Superior temporal gyrus (tissue), 1 donor: ENCODE measurements around the gene STK10.
"Not testable (repeated sequence)": the region's sequence is repeated elsewhere in the genome, so short reads cannot be mapped to it uniquely, and the experiment has no call there.

ENCODE experiments used
- DNase-seq: peaks from one replicate; pipeline ENCODE4 v3.0.0-alpha.2; 2016; ENCODE audit errors: extremely low spot score

STK10 gene

DNA sequence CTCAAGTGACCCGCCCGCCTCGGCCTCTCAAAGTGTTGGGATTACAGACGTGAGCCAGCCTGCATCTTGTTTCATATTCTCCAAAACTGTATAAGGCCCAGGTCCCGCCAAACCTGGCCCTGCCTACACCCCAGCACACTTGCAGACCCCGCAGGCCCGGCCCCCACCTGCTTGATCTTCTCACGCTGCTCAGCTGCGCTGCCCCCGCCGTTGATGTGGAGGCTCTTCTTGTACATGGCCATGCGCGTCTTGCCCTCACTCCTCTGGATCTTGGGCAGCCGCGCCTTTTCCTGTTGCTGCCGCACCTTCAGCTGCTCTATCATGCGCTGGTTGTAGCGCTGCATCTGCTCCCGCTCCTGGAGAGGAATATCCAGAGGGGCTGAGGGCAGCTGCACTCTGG, 132.6 kb downstream of the STK10 start:
- no peak for DNase-seq

DNA sequence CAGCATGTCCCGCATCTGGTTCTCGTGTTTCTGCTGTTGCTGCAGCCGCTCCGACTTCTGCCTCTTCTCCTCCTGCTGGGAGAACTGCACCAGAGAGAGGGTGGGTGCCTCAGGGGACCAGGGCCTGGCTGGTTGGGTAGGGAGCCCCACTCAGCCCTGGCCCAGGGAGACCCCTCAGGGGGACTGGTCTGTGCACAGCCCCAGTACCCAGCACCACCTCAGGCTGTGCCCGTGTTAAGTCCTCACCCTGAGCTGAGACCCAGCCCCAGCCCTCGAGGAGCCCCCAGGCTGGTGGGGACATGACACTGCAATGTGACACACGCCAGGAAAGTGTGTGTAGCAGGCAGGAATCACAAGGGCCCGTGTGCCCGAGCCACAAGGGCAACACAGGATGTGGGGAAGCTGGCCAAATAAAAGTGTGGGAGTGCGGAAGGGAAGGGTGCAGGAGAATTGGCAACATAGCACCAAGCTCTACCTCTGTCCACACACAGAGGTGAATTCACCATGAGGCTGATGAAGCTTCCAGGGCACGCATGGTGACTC, 133.3 kb downstream of the STK10 start:
- DNase-seq: no peak

DNA sequence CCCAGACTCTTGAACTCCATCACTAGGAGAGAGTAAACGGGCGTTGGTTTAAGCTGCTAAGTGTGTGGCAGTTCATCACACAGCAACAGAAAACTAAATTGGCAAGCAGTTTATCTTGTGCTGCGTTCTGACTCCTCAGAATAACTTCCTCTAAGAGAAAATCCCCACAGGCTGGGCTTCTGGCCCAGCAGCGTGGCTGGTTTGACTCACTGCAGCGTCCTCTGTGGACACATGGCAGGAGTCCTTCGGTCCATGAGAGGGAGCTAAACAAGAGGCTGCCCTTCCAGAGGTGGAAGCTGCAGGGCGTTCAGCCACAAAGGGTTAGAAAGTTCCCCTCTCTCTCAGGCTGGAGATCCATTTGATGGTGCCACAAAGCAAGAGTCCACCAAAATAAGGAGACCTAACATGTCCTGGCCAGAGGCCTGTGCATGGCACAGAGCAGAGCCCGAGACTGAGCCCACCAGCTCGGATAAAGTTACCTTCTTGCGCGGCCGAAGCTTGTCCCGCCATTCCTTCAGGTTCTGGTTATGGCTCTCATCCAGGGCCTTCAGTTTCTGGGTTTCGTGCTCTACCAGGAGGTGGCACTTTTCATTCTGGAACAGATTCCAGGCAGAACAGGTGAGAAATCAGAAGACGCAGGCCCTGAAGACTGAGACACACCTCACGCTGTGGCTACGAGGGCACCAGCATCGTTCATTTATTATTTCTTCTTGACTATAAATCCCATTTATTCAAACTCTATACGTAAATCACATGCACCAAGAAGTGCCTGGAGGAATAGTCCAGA, 135.4 kb downstream of the STK10 start:
- no peak for DNase-seq

DNA sequence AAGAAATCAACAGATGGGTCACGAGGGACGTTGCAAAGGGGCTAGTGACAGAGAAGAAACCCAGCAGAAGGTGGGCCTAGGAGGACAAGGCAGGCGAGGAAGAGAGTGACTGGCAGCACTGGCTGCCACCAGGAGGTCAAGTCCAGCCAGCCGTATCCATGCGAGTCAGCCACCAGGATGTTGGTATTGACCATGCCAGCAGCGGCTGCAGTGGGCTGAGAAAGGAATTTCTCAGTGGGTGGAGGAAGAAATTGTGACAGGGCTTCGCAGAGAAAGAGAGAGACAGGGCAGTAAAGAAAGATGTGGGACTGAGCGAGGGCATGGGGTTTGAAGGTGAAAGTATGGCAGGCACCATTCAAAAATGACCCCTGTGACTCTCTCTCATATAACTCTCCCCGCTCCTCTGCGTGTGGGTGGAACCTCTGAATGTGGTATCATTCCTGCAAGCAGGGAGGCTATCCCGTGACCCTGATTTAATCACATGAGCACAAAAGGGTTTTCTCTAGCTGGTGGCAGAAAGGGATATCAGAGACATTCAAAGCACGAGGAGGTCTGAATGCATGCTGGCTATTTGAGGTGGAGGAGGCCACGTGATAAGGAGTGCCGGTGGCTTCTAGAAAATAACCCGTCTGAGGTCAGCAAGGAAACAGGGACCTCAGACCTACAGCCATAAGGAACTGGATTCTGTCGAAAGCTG, 136.2 kb downstream of the STK10 start:
- no peak for DNase-seq

DNA sequence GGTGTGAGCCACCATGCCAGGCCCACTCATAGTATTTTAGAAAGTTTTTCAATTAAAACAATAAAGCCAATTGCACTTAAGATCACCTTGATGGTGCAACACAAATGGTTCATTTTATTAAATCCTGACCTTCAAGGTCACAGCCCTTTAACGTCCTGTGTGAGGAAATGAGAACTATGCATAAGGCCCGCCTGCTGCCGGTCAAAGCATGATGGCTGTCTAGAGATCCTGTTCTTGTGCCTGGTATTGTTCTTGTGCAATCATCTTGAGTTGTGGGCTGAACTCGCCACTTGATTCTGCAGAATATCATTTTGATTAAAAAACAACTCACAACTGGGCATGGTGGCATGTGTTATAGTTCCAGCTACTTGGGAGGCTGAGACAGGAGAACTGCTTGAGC, 137.9 kb downstream of the STK10 start:
- DNase-seq: no peak

DNA sequence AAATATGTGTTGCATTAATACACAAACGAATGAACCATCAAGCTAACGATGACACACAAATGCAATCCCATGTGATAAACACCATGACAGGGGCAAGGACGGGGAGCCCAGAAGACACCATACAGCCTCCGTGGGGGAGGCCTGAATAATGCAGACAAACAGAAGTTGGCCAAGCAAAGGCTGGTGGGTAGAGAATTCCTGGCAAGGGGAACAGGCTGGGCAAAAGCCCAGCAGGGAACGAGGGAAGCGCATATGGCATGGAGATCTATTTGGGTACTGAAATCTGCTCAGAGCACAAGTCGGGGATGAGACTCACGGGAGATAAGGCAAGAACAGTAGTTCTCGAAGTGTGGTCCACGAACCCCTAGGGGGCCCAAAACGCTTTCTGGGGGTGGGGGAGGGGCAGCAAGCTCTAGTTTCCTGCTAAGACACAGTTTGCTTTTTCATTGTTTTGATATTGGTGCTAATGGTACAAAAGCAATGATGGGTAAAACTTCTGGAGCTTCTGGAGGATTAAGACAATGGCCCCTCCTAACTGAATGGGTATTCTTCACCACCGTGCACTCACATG, 138.7 kb downstream of the STK10 start:
- peak; percentile 65 for DNase-seq

DNA sequence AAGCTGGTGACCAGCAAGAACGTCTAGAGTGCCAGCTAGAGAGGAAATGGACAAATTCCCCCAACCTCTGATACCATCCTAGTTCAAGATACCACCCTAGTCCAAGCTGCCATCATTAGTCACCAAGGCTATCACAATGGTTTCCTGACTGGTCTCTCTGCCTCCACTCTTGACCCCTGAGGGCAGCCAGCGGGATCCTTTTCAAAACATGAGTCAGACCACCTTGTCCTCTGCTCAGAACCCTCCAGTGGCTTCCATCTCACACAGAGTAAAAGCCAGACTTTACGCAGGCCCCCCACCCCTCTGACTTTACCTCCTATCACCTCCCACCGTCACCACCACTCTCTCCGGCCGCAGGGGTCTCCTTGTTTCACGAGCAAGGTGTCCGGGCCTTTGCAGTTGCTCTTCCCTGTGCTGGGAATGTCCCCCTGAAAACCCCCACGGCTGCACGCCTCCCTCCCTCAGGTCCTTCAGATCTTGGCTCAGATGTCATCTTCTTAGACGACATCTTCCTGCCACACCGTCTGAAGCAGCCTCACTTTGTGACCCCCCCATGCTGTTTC, 139.4 kb downstream of the STK10 start:
- no peak for DNase-seq

DNA sequence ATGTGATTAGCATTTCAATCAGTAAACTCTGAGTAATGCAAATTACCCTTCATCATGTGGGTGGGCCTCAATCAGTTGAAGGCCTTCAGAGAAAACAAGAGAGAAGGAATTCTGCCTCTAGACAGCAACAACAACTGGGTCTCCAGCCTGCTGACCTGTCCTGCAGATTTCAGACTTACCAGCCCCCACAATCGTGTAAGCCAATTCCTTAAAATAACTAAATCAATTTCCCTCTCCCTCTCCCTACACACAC, 139.9 kb downstream of the STK10 start:
- DNase-seq: no peak

DNA sequence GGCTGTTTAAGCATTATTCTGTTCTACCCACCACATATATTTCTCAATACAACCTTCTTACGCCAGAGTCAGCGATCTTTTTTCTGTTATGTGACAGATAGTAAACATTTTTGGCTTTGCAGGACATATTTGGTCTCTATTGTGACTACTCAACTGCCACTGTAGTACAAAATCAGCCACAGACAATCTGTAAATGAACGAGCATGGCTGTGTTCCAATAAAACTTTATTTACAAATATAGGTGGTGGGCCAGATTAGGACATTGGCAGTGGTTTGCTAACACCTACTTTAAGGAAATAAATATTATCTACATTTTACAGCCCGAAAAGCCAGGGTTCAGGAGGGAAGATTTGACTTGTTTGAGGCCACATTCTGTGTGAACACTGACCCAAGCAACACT, 141.4 kb downstream of the STK10 start:
- DNase-seq: no peak

DNA sequence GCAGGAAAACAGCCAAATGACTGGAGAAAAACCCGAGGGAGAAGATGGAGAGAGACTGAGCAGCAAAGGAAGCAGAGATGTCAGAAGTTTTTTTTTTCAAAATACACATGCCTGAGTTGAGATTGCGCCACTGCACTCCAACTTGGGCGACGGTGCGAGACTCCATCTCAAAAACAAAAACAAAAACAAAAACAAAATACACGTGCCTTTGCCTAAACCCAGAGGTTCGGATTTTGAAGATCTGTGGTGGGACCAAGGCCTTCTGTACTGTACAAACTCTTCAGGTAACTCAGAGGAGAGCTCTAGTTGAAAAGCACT, 142.8 kb downstream of the STK10 start:
- no peak for DNase-seq

DNA sequence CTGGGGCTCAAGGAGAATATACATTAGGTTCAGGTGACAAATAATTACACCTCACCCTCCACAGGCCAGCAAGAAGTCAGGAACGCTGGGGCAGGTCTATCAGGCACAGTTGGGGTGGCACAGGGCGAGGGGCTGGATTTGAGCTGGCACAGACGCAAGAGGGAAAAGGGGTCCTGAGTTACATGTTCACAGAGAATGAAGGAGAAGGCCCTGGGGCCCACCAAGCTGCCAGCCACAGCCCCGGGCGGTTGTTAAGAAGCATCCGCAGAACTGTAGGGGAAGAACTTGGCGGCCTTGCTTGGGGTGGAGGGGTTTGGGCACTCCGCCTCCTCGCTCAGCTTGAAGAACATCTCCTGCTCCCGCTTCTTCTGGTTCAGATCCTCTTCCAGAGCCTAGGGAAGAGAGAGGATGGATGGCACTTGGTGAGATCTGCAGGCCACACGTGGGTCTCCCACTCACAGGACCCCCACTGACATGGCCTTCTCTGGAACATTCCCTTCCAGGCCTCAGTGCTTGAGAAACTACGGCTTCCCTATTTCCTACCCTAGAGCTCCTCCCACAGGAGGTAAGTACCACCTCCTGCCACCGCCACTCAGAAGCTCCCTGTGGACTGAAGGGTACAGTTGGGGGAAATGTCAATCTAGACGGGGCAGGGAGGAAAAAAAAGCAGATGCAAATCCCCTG, 143.3 kb downstream of the STK10 start:
- no peak for DNase-seq

DNA sequence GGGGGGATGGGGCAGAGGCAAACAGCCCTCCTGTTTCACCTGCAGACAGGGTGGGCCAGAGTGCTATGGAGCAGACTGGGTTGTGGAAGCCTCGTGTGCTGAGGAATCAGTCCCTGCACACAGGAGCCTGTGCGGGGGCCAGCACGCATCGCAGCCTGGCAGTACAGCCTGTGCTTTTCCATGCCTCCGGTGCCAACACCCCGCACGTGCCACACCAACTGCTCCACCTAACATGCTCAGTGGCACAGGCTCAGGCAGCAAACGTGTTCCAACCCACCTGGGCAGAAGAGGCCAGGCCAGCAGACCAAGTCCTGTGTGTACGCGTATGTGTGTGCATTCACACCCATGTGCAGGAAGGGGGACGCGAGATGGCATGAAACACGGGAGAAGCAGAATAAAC, 144.2 kb downstream of the STK10 start:
- no peak for DNase-seq

DNA sequence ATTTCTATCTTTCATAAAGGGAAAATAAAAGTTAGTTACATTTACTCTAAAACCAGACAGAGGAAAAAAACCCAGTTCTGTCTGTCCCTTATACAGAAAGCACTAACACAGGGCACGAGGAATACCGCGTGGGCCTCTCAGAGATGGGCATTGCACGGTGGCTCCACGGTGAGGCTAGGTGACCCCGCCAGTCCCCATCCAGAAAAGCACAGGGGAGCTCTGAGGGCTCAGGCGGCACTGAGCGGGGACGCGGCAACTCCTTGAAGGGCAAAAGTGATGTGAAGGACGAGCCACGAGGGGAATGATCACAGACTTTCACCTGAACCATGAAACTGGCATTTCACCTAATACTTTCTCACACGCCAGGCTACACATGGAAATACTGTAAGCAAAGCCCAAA, 145.8 kb downstream of the STK10 start:
- DNase-seq: no peak

DNA sequence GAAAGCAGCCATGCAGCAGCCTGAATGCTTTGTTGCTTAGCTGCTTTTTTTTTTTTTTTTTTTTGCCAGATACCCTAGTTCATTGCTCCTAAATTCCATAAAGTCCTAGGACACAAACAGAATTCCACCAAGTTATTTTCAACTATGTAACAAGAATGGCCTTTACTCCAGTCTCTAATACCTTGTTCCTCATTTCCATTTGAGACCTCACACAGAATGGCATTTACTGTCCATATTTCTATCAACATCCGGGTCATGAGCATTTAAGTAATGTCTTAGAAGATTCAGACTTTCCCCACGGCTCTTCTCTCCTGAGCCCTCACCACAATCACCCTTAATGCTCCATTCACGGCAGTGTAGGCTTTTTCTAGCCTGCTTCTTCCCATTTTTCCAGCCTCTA, 149.9 kb downstream of the STK10 start:
- no peak for DNase-seq

DNA sequence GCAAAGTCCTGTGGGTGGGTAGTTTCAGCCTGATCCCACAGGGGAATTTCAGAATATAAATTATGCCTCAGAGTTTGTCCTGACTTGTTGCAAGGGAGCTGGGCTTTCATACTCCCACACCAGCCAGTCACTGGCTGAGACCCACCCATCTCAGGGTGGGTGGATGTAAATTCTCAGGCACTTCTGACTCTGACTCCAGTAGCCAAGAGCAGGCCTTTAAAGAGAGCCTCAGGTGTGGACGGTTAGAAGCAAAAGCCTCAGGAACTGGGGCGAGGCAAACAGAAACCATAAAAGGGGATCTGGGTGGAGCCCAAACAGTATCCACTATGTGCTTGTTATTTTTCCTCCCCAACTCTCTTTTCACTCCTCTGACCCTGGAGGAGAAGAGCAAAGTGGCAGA, 153.0 kb downstream of the STK10 start:
- DNase-seq: no peak

DNA sequence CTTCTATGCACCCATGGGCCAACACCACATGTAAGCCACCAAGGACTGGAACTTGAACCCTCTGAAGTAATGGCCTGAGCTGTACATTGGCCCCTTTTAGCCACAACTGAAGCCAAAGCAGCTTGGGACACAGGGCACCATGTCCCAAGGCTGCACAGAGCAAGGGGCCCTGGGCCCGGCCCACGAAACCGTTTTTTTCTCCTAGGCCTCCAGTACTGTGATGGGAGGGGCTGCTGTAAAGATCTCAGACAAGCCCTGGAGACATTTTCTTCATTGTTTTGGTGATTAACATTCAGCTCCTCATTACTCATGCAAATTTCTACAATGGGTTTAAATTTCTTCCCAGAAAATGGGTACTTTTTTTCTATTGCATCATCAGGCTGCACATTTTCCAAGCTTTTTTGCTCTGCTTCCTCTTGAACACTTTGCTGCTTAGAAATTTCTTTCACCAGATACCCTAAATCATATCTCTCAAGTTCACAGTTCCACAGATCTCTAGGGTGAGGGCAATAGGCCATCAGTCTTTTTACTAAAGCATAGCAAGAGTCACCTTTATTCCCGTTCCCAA, 156.0 kb downstream of the STK10 start:
- no peak for DNase-seq

DNA sequence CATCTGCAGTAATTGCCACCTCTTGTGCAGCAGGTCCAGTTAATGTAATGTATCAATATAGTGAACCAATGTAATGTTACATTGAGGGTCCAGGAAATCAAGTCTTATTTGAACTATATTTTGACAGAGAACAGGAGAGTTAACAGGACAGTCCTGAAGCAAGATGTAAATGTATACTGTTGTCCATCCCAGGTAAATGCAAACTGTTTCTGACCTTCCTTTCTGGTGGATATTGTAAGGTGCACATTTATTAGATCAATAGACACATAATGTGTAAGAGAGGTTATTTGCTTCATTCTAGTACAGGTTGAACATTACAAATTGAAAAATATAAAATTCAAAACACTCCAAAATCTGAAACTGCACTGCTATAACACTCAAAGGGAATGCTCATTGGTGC, 158.1 kb downstream of the STK10 start:
- DNase-seq: no peak

DNA sequence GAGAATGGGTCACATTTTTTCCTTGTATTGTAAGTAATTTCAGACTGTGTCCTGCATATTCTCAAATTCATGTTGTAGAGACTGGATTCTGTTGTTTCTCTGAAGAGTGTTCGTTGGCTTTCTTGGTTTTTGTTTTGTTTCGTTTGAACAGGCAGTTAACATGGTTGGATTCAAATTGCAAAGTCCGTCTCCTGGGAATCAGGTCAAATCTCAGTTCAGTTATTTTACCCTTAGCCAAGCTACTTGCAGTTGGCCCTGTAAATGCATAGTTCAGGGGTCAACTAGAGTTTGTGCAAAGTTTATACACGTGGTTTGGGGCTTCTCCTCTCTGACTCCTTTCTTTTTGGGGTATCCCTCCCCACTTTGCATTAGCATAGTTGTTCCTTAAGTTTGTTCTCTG, 159.9 kb downstream of the STK10 start:
- DNase-seq: no peak

DNA sequence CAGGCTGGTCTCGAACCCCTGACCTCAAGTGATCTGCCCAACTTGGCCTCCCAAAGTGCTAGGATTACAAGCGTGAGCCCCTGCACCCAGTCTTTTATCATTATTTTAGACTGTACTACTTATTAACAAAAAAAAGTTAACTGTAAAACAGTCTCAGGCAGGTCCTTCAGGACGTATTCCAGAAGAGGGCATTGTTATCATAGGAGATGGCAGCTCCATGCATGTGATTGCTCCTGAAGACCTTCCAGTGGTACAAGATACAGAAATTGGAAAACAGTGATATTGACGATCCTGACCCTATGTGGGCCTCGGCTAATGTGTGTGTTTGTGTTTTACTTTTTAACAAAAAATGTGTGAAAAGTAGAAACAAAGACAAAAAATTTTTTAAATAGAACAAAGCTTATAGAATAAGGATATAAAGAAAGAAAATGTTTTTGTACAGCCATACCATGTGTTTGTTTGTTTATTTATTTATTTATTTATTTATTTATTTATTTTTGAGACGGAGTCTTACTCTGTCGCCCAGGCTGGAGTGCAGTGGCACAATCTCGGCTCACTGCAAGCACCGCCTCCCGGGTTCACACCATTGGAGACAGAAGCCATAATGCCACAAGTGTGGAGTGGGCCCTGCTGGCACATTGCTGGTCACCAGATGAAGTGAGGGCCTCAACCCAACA, 167.8 kb downstream of the STK10 start:
- not testable (repeated sequence) for DNase-seq

DNA sequence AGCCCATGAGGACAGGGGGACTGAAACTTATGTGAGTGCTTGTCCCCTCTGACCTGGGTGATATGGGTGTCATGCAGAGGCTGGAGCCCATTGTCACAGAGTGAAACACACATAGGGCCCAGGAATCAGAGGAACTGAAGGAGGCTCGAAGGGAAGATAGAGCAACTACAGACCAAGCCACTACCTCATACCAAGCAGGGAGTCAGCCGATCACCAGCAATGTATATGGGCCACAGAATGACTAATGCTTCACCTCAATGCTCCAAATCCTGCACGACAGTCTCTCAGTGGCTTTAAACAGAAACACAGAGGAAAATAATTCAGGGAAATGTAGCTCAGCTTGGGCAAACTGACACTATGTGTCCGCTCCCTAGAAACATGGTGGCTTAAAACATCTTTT, 172.7 kb downstream of the STK10 start:
- DNase-seq: no peak

DNA sequence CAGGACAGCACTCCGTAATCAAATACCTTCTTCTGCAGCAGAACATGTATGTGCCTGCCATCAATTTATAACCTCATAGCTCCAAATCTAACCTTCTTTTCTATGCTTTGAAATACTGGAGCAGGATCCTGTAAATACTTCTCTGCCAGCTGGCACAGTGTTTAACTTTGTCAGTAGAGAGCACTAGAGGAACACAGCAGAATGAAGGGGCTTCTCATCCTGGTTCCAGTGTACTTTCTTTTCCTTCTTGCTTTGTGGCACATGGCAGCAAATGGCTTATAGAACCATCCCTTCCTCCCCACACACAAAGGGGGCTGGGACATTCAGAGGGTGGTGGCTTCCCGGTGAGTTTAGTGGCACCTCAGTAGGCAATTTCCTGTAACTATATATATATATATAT, 177.7 kb downstream of the STK10 start:
- DNase-seq: no peak
